GM12872 (cell line): ENCODE results near the gene ST8SIA3.

Experiments used
- TF ChIP-seq, protein P1 (sequence below): IDR thresholded peaks from 3 replicates; pipeline ENCODE4 v1.5.1; 2011; ENCODE audit warnings: low read depth, mild to moderate bottlenecking, low read length, moderate library complexity; ENCODE audit not compliant: insufficient read depth

Gene ST8SIA3, protein sequence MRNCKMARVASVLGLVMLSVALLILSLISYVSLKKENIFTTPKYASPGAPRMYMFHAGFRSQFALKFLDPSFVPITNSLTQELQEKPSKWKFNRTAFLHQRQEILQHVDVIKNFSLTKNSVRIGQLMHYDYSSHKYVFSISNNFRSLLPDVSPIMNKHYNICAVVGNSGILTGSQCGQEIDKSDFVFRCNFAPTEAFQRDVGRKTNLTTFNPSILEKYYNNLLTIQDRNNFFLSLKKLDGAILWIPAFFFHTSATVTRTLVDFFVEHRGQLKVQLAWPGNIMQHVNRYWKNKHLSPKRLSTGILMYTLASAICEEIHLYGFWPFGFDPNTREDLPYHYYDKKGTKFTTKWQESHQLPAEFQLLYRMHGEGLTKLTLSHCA

DNA sequence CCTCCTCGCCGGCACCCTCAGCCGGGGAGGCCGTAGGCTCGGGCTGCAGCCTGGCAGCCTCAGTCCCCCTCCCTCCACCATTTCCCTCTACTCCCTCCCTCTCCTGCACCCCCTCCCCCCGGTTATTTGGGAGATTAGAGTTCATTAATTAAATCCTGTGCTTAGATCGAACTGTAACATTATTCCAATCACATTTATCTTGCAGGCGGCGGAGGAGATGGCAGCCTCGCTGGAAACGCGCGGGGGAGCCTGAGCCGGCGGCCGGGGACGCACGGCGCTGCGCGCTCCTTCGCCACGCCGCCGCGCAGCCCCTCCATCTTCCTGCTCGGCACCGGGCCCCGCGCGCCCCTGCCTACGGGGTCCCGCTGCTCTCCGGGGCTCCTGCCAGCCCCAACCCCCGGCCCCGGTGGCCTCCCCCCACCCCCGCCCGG lies at the start of gene ST8SIA3:
TSS of gene ST8SIA3 (plus strand) at position 287 of the 431 bp plus-strand sequence. CDS start 290 bp downstream, outside the sequence.
- TF ChIP-seq, protein P1, sequence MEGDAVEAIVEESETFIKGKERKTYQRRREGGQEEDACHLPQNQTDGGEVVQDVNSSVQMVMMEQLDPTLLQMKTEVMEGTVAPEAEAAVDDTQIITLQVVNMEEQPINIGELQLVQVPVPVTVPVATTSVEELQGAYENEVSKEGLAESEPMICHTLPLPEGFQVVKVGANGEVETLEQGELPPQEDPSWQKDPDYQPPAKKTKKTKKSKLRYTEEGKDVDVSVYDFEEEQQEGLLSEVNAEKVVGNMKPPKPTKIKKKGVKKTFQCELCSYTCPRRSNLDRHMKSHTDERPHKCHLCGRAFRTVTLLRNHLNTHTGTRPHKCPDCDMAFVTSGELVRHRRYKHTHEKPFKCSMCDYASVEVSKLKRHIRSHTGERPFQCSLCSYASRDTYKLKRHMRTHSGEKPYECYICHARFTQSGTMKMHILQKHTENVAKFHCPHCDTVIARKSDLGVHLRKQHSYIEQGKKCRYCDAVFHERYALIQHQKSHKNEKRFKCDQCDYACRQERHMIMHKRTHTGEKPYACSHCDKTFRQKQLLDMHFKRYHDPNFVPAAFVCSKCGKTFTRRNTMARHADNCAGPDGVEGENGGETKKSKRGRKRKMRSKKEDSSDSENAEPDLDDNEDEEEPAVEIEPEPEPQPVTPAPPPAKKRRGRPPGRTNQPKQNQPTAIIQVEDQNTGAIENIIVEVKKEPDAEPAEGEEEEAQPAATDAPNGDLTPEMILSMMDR = no peak

DNA sequence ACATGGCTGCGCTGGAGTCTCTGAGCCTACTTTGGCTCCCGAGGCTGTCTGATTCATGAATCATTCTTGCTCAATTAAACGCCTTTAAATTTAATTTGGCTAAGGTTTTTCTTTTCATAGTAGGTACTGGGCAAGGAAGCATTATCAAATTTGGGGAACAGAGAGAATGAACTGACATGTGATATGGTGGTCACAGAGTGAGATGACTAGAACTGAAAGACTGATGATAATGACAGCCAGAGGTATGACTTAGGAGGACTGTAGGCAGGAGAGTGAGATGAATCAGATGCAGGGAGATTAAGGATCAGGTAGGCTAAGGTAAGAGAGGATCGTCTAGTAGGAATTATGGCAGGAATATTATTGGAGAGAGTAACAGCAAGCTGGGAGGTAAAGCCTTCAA lies 40.9 kb upstream of the ST8SIA3 start:
- TF ChIP-seq, protein P1 = no peak

DNA sequence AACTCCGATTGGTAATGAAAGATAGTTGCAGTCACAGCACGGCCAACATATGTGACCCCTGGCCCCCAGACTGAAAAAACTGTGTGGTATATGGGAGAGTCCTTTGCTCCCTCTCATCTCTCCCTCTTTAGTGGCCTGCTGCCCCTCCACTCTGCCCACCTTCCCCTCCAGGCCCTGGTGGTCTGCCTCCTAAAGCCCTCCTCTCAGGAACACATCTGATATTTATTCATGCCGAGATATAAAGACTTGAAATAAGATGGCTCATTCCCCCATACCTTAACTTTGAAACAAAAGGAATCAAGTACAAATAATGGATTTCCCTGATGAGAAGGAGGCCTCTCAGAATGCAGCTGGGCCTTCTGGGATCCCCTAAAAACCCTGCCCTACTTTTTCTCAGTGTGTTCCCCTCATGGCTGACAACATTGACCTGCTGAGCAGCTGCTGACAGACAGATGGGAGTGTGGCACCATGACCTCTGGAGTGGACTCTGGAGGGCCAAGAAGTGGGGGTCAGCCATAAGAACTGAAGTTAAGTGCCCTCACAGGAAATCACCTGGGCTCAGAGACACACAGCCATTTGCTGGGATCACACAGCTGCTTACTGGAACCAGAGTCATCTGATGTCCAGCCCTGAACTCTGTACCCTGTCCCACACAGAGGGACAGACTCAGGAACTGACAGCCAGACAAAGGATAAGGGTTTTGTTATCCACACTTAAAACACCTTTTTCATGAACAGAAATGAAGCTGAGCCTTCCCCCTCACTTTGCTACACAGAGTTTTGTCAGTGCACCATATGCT lies 39.8 kb upstream of the ST8SIA3 start:
- TF ChIP-seq, protein P1 = no peak

DNA sequence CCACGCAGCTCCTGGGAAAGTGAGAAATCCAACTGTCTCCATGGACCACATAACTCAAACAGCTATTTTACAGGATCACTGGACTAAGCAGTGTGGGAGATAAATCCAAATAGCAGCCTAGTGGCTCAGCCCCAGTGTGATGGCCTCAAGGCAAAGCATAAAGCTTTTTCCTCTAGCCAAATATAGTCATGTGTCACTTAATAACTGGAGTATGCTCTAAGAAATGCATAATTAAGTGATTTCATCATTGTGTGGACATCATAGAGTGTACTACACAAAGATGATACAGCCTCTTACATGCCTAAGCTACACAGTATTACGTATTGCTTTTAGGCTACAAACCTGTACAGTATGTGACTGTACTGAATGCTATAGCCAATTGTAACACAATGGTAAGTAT lies 31.8 kb upstream of the ST8SIA3 start:
- TF ChIP-seq, protein P1 = no peak

DNA sequence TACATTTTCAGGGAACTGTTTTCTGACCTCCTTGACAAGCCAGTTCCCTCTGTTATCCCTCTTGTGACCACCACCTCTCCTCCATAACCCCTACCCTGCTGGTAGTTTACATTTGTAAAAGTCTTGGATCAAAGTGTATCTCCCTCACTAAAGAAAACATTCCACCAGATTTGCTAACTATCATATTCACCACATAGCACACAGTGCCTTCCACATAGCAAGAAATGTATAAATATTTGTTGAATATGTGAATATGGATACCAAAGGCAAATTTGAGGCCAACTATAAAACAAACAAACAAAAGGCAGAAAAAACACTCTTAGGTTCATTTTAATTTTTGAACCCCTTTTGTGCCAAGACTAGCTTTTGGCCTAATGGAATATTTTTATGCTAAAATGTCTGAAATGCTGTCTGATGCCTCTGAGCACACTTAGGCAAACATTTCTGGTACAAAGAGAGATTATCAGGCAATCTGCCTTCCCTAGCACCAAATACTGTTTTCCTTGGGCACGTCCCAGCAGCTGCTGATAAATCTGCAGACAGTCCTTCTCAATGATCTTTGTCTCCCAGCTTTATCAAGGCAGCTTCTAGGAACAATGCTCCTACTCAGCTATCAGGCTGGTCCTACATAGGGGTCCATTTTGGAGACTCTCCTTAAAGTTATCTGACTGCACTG lies 26.7 kb upstream of the ST8SIA3 start:
- TF ChIP-seq, protein P1 = no peak

DNA sequence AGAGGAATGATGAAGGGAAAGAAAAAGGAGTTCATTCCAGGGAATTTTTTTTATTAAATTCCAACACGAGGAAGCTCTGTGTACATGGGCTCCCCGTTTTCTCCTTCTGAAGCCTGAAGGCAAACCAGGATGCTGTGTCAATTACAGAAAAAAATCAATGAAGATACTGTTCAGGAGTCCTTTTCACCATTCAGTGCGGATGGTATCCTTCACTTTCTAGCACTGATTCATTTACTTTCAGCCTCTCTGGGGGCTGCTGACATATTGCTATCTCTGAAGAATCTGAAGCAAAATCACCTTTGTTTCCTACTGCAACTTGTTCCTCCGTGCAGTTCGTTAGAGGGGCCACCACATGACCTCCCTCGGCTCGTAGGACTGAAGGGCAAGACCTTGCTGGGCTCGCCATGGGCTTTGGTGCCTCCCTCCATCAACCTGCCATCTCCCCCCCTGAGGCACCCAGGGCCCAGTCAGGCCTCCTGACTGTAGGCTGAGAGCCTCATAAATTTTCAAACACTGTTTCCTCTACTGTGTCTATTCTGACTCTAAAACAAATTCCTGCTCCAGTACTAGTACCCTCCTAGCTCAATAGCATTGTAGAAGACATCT lies 25.5 kb upstream of the ST8SIA3 start:
- TF ChIP-seq, protein P1 = no peak

DNA sequence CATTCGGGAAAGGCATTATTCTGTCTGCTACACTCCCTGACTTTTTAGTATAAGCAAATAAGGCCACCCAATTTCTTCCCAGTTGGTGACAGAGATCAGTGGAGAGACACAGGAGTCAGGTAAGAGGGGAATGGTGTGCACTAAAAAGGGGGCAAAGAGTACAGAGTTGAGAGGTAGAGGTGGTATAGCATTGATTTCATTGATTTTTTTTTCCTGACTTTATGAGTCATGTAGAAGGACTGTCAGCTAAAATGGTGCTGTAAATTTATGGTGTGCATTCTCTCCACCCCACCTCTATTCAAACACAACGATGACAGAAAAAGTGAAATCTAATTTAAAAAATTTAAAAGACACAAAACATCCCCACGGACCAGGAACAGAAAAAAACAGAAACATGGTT lies 23.7 kb upstream of the ST8SIA3 start:
- TF ChIP-seq, protein P1 = no peak
